Activated B cell treated with CpG ODN at 0.5 μM for 24 hours (primary cell): ENCODE results near the gene C3orf20. TPM values are rescaled to one million over a fixed set of nuclear protein-coding genes. Genes with fewer than 3 reads are reported as not detected.

ENCODE experiments used
- ATAC-seq: fragments of 200-7000 bp; cut with Tn5 transposase; one replicate; pipeline ENCODE4 v1.10.0; 2021; ENCODE audit warnings: low read depth, mild to moderate bottlenecking, moderate library complexity
- CTCF ChIA-PET: fragments of 350-600 bp; sonication (Branson Sonifier 250); formaldehyde crosslinking; loops from one replicate; lab custom pipeline; 2021; ENCODE audit warnings: antibody characterized with exemption; lab: Charles Lee
- POLR2A ChIA-PET: fragments of 350-600 bp; sonication (Branson Sonifier 250); formaldehyde crosslinking; loops from one replicate; lab custom pipeline; 2021; ENCODE audit warnings: antibody characterized with exemption; lab: Charles Lee
- DNase-seq: peaks from one replicate; pipeline ENCODE4 v3.0.0; 2022
- H3K27ac Mint-ChIP-seq: one replicate; pipeline ENCODE4 v1.8.0; 2020; ENCODE audit warnings: mixed read lengths
- H3K27me3 Mint-ChIP-seq: one replicate; pipeline ENCODE4 v1.8.0; 2021; ENCODE audit warnings: mixed read lengths
- H3K36me3 Mint-ChIP-seq: one replicate; pipeline ENCODE4 v1.8.0; 2021; ENCODE audit warnings: low read depth, mixed read lengths
- H3K4me1 Mint-ChIP-seq: one replicate; pipeline ENCODE4 v1.8.0; 2021; ENCODE audit warnings: mixed read lengths
- H3K4me3 Mint-ChIP-seq: one replicate; pipeline ENCODE4 v1.8.0; 2020; ENCODE audit warnings: mild to moderate bottlenecking, mixed read lengths
- H3K9me3 Mint-ChIP-seq: one replicate; pipeline ENCODE4 v1.8.0; 2020; ENCODE audit warnings: mixed read lengths
- intact Hi-C: fragments of 100-400 bp; cut with micrococcal nuclease; formaldehyde crosslinking; loops from one replicate; pipeline ENCODE4 v1.15.1; 2024
- total RNA-seq: library from RNA; stranded (reverse); gene quantifications from 2 replicates; pipeline ENCODE4 v1.2.3, GENCODE V29; 2022
- TF ChIP-seq, protein P1 (sequence below): fragments of 200-600 bp; IDR thresholded peaks from one replicate; pipeline ENCODE4 v1.8.0; 2022; ENCODE audit warnings: antibody characterized with exemption, mild to moderate bottlenecking

The C3orf20 gene
- total RNA-seq, 1 donor from 2014 or later: 0.16 TPM

DNA sequence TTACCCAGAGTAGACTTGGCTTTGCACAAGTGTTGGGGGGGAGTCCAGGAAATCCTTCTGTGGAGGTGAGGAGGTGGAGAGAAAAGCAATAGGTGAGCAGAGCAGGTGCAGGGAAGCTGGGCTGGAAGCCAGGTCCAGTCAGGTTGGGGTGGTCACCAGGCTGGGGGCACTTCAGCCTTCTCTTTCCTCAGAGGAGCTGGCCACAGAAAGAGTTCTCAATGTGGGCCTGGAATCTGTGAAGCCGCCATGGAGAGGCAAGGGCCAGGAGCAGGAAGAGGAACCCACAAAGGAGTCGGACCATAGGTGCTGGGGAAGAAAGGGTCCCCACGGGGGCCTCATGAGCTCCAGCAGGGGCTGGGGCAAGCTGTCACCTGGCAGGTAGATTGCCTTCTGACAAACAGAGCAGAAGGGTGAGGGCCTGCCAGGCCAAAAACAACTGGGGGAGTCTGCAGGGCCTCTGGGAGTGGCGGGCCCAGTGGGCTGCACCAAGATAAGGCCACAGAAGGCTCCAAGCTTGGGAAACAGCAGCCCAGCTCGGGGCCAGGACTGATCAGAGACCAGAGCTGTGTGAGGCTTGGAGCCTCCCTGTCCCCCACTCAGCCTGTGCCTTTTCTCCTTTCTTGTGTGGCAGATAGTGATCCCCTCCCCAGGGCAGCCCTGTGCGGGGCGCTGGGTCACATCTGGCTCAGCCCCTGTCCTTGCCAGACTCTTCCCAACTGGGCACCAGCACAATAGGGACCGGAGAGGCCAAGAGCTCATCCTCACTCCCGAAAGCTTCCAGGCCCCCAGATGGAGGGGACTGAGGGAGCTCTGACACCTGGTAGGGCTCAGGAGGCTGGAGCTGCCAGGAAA, 90.9 kb downstream of the C3orf20 start:
- Mint-ChIP-seq H3K4me1 (no peaks in the 10 kb centered on the region), H3K27me3 (no peaks in the 10 kb centered on the region), H3K27ac (no peak overlapping the region), H3K9me3 (no peaks in the 10 kb centered on the region), H3K36me3 (no peaks in the 10 kb centered on the region), H3K4me3 (no peak overlapping the region)
- intact Hi-C loops: no loop called here
- POLR2A ChIA-PET: no interaction called here
- DNase-seq (no peak), ATAC-seq (no peak)
- TF ChIP-seq, protein P1, sequence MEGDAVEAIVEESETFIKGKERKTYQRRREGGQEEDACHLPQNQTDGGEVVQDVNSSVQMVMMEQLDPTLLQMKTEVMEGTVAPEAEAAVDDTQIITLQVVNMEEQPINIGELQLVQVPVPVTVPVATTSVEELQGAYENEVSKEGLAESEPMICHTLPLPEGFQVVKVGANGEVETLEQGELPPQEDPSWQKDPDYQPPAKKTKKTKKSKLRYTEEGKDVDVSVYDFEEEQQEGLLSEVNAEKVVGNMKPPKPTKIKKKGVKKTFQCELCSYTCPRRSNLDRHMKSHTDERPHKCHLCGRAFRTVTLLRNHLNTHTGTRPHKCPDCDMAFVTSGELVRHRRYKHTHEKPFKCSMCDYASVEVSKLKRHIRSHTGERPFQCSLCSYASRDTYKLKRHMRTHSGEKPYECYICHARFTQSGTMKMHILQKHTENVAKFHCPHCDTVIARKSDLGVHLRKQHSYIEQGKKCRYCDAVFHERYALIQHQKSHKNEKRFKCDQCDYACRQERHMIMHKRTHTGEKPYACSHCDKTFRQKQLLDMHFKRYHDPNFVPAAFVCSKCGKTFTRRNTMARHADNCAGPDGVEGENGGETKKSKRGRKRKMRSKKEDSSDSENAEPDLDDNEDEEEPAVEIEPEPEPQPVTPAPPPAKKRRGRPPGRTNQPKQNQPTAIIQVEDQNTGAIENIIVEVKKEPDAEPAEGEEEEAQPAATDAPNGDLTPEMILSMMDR: no peak
- CTCF ChIA-PET: no interaction called here

DNA sequence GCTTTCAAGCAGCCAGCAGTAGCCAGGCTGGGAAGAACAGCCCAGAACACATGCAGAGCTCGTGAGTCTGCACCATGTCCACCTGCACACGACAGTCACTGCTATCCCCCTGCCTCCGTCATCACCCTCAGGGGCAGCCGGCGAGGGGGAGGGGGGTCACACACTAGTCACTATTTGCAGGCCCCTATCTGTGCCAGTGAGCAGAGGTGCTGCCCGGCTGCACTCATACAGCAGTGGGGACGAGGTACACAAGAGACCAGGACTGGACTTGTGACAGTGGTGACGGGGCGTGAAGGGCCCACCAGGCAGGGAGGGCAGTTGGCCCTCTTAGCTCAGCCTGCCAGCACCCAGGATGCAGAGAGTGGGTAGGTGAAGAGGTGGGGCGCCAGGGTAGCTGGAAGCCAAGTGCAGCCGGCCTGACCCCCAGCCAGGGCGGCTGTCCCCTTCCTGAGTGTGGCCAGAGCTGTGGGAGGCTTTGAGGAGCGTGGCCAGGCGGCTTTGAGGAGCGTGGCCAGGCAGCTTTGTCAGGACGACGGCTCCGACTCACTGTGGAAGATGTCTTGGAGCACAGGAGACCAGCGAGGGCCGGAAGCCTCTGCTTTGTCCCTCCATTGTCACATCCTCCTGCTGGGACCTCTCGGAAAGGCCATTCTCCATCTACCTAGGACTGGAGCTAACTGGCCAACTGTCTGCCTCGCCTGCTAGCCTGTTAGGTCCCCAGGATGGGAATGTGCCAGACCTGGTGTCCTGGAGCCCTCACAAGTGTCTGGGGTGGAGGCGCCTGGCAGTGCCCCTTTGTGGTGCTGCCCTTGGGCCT, 91.7 kb downstream of the C3orf20 start:
- ATAC-seq: no peak
- intact Hi-C loops: no loop called here
- H3K36me3 Mint-ChIP-seq: no peaks in the 10 kb centered on the region
- no peaks in the 10 kb centered on the region for H3K4me1 Mint-ChIP-seq
- H3K4me3 Mint-ChIP-seq: no peak overlapping the region
- TF ChIP-seq, protein P1: no peak
- ChIA-PET POLR2A (no interaction called here), CTCF (no interaction called here)
- no peak overlapping the region for H3K27ac Mint-ChIP-seq
- no peaks in the 10 kb centered on the region for H3K9me3 Mint-ChIP-seq
- H3K27me3 Mint-ChIP-seq: no peaks in the 10 kb centered on the region
- DNase-seq: no peak

DNA sequence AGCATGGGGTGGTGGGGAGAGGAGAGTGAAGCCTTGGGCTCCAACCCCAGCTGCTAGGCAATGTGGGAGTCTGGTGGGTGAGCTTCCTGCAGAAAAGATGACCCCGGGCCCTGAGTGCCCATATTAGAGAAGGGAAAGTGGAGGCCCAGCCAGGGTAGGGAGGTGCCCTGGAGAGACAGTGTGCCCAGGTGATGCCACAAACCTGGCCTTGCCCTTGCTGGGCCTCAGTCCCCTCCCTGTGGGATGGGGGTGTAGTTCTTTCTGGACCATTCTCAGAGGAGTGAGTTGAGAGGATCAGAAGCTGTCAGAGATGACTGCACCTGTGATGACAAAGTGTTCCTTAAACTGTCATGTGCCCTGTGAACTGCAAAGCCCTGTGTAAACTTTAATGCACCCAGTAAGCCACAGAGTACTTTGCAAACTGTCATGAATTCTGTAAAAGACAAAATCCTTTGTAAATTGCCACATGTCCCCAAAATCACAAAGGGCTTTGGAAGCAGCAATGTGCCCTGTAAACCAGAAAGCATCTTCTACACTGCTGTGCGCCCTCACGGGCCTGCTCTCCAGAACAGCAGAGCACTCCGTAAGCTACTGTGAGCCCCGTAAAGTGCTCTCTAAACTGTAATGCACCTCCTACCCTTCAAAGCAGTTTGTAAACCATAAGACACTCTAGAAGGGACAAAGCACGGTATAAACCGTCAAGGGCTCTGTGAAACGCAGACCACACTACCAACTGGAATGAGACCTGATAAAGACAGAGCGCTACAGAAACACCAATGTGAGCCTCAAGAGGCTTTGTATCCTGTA, 92.5 kb downstream of the C3orf20 start:
- CTCF ChIA-PET: no interaction called here
- Mint-ChIP-seq H3K27me3 (no peaks in the 10 kb centered on the region), H3K4me1 (no peaks in the 10 kb centered on the region), H3K4me3 (no peak overlapping the region), H3K36me3 (no peaks in the 10 kb centered on the region), H3K9me3 (no peaks in the 10 kb centered on the region), H3K27ac (no peak overlapping the region)
- ATAC-seq: no peak
- POLR2A ChIA-PET: no interaction called here
- TF ChIP-seq, protein P1: no peak
- intact Hi-C loops: no loop called here
- DNase-seq: no peak

DNA sequence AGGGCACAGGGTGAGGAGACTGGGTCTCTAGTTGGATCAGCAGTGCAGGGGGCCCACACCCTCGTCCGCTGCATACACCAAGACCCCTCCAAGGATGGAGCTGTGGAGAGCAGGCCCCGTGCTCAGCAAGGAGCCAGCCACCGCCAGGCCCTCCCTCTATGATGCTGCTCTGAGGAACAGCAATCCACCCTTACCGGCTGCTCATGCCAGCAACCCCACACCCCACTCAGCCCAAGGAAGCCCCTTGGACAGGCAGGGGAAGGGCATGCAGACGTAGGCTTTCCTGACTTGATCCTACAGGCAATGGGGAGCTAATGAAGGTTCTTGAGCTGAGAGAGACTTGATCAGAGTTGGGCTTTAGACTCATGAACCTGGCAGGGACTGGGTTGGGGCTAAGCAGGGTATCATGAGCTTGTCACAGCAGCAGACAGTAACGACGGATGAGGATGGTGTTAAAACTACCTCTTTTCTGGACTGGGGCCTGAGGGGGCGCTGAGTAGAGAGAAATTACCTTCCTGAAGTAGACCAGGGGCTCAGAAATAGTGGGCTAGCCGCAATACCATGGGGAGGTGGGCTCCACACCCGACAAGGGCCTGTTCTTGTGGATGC, 93.3 kb downstream of the C3orf20 start:
- intact Hi-C loops: no loop called here
- ChIA-PET POLR2A (no interaction called here), CTCF (no interaction called here)
- Mint-ChIP-seq H3K9me3 (no peaks in the 10 kb centered on the region), H3K4me1 (no peaks in the 10 kb centered on the region), H3K4me3 (no peak overlapping the region), H3K27me3 (no peaks in the 10 kb centered on the region), H3K27ac (no peak overlapping the region), H3K36me3 (no peaks in the 10 kb centered on the region)
- TF ChIP-seq, protein P1: no peak
- DNase-seq (no peak), ATAC-seq (no peak)
